ENCODE results near the gene CRYZL1.
"Not testable (repeated sequence)": the region's sequence is repeated elsewhere in the genome, so short reads cannot be mapped to it uniquely, and the experiment has no call there.

The CRYZL1 gene

DNA sequence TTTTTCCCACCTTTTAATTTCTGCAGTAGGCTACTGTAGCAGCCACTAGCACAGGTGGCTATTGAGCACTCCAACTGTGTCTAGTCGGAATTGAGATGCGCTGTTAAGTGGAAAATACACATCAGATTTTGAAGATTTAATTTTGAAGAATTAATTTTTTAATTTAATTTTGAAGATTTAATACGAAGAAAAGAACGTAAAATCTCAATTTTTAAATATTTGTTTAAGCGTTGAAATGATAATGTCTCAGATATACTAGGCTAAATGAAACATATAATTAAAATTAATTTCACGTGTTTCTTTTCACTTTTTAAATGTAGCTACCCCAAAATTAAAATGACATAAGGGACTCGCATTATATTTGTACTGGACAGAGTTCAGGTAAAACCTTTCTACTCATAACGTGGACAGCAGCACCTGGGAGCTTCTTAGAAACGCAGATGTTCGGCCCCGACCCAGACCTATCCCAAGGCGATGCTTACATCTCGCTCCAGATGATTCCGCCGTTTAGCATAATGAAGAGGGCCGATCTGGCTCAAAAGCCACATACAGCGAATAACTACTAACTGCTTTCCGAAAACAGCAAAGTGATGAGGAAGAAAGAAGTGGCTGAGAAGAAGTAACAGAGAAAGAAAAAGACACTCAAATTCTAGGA is 717 bp downstream of the CRYZL1 start:
- no peak for FAIRE-seq
- DNase-seq (ENCODE audit: insufficient read length, low spot score), result no peak

DNA sequence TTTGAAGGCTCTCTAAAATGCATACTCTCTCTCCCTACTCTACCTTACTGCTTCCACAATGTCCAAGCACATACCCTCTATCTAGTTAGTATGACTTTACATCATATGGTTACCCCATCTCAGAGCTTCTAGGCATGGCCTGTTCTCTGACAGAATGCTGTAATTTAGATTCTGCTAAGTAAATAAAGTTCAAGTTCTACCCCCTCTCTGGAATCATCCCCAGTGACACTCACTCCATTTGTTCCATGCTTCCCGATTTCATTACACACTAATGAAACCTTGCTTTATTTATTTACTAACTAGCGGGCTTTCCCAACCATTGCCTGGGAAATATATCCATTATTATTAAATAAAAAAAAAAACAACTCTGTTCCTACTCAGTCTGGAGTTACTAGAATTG is 7.3 kb downstream of the CRYZL1 start:
- DNase-seq (ENCODE audit: insufficient read length, low spot score), result no peak
- FAIRE-seq, result no peak

- not testable (repeated sequence) for FAIRE-seq; DNase-seq (ENCODE audit: insufficient read length, low spot score)
Measured at GRCh38 chr21:33626151-33626550, 15.4 kb downstream of the CRYZL1 start.

DNA sequence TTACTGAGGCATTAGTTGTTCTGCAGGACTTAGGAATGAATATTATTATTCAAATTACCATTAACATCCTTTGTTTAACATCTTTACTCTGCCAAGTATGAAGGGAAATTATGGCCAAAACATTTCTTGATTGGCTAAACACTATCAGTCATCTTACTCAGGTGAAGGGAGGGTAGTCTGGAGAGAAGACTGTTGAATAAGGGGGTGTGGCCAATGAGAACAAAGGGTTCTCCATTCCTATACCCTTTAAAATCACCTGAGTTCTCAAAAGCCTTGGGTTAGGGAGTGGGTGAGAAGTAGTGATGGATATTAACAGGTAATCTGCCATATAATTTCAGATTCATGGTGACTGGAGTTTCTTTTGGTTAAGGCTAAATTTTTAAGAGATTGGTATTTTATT is 19.3 kb downstream of the CRYZL1 start:
- DNase-seq (ENCODE audit: insufficient read length, low spot score), result no peak
- FAIRE-seq, result peak; percentile 18

DNA sequence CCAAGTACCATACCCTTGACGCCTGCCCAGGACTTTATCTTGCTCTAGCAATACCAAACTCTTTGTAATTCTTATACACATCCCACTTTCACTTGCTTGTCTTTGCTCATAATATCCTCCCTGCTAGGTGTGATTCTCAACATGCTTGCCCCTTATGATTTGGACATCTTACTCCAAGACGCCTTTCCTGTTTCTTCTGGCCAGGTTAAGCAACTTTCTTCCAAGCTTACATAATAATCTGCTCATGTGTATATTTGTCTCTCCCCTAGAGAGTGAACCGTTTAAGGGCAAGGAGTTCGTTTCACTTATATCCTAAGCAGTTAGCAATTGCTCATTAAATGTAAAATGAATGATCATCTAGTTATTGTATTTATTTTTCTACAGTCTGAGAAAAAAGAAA is 21.8 kb downstream of the CRYZL1 start:
- no peak for DNase-seq (ENCODE audit: insufficient read length, low spot score)
- FAIRE-seq, result no peak

DNA sequence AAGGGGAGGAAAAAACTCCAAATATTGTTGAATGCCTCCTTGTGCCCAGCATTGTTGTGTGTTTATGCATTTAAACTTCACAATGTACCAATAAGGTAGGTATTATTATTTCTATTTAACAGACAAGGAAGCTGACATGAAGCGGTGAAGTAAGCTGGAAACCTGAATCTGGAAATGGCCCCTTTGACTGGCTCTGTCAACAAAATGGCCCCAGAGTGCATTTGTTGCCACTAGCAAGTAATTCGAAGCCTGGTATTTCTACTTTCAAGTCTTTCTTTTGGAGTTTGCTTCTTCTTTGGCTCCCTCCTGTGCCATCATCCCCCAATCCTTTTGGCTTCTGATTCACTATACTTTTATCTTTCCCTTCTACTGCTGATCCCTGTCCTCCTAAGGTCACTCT is 23.1 kb downstream of the CRYZL1 start:
- FAIRE-seq (no peak), DNase-seq (ENCODE audit: insufficient read length, low spot score) (no peak)

DNA sequence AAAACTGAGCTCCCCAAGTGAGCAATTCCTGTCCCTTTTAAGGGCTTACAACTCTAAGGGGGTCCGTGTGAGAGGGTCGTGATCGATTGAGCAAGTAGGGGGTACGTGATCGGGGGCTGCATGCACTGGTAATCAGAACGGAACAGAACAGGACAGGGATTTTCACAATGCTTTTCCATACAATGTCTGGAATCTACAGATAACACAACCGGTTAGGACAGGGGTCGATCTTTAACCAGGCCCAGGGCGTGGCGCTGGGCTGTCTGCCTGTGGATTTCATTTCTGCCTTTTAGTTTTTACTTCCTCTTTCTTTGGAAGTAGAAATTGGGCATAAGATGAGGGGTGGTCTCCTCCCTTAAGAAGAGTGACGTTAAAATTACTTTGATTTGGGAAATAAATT is 24.0 kb downstream of the CRYZL1 start:
- DNase-seq (ENCODE audit: insufficient read length, low spot score); FAIRE-seq: not testable (repeated sequence)

DNA sequence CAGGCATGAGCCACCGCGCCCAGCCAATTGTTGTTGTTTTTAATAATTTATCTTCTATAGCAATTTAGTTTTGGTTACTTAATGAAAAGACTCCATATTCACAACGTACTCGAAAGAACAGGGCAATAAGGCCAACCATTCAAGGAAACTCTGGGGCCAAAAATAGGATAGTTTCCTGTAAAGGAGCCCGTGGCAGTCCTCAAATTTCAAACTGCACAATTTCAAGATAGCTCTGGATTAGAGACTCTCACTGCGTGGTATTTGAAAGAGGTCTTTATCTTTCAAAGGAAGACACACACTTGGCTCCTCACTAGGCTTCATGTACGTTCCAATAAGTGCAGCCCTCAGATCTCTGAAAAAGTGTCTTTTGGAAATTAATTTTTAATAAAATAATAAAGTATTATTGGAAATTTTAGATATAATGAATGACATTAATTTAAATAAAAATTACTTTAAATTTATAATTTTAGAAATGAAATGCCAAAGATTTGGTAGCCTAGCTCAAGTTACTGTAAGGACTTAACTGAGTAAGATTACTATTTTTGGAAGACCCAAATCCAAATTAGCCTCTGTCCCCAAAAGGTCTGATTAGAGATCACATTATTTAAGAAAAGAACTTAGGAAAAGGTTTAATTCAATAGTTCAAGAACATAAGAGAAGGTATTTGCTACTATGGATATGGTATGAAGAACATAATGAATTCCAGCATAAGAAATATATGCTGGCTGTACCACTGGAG is 30.4 kb downstream of the CRYZL1 start:
- FAIRE-seq (no peak), DNase-seq (ENCODE audit: insufficient read length, low spot score) (no peak)

GRCh38 chr21:33608559-33608958 is 33.0 kb downstream of the CRYZL1 start:
- DNase-seq (ENCODE audit: insufficient read length, low spot score) (no peak), FAIRE-seq (no peak)

- DNase-seq (ENCODE audit: insufficient read length, low spot score) (no peak), FAIRE-seq (no peak)
Measured at GRCh38 chr21:33598051-33598450, 43.5 kb downstream of the CRYZL1 start.

- DNase-seq (ENCODE audit: insufficient read length, low spot score) (peak; percentile 90), FAIRE-seq (peak; percentile 83)
Measured at GRCh38 chr21:33588485-33589335, 52.8 kb downstream of the CRYZL1 start, which contains the start of gene DONSON. Gene DONSON, minus strand, starts transcription at chr21:33588684. Its CDS starts 43 bp downstream, at chr21:33588641.

- no peak for FAIRE-seq
- DNase-seq (ENCODE audit: insufficient read length, low spot score), result peak; percentile 26
Measured at GRCh38 chr21:33587792-33588484, 53.6 kb downstream of the CRYZL1 start.

GRCh38 chr21:33586927-33587326 is 54.6 kb downstream of the CRYZL1 start:
- no peak for FAIRE-seq
- no peak for DNase-seq (ENCODE audit: insufficient read length, low spot score)

GRCh38 chr21:33584455-33584854 is 57.1 kb downstream of the CRYZL1 start:
- FAIRE-seq (no peak), DNase-seq (ENCODE audit: insufficient read length, low spot score) (no peak)

DNA sequence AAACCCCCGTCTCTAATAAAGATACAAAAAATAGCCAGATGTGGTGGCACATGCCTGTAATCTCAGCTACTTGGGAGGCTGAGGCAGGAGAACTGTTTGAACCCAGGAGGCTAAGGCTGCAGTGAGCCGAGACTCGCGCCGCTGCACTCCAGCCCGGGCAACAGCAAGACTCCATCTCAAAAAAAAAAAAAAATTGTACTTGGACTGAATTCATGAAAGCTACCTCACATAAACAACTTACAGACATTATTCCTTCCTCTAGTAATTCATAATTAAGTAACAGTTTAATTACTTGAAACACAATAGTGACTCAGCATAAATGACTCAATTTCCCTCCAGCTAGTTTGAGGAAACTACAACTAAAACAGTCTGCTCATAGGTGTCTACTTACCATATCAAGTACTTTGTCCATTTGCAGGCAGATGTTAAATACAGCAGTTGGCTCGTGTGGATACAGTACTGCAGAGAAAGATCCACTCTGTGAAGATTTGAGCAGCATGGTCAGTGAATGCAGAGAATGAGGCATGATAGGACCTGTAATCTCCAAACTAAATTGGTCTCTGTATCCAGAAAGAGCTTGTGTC is 62.5 kb downstream of the CRYZL1 start:
- DNase-seq (ENCODE audit: insufficient read length, low spot score) (no peak), FAIRE-seq (peak; percentile 39)

DNA sequence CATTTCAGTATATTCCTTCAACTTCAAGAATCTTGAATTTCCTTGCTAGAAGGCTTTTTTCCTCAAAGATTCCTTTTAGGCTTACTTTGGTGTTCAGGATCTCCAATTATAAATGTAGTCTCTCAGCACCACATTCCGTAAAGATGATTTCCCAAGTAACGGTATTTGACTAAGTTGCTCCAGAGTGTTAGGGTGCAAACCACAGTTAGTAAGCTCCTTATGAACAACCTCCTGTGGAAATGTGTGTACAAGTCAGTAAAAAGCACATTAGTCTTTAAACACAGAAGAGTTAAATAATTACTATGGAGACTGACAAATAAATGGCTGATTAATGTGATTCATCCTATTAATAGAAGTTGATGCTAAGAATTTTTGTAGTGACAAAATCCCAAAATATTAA is 63.3 kb downstream of the CRYZL1 start:
- FAIRE-seq (no peak), DNase-seq (ENCODE audit: insufficient read length, low spot score) (no peak)

DNA sequence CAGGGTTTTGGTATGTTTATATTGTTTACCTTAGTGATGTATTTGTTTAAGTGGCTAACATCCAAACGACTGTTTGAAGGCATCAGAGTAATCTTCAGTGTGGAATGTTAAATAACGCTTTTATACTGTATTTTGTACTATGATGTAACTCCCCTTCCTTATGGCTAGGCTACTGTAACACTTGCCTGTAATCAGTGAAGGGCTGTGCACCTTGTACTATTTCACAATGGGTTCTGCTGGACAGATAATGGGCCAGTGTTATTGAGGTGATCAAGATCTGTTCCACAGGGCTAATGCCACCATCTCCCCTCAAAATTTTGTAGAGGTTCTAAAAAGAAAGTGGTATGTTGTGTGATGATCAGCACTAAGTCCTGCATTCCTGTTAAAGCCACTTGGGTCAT is 64.8 kb downstream of the CRYZL1 start:
- FAIRE-seq; DNase-seq (ENCODE audit: insufficient read length, low spot score): not testable (repeated sequence)

GRCh38 chr21:33572350-33572749 is 69.2 kb downstream of the CRYZL1 start:
- FAIRE-seq, result no peak
- no peak for DNase-seq (ENCODE audit: insufficient read length, low spot score)

DNA sequence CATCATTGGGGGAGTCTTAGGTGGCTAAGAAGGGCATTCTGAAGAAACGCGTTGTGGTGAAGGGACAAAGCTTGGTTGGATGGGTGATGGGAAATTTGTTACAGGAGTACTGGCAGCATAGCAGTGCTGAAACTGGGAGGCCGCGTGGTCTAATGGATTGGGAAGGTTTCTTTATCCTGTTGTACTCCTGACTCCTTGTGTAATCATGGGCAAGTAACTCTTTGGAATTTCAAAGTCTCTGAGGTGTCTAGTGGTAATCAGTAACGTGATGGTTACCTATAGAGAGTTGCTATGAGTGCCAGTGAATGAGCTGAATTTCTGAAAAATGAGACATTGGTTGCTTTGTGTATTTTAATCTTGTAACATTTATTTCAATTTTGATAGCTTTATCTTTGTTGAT is 71.5 kb downstream of the CRYZL1 start:
- no peak for FAIRE-seq
- DNase-seq (ENCODE audit: insufficient read length, low spot score), result no peak

GRCh38 chr21:33568448-33568847 is 73.1 kb downstream of the CRYZL1 start:
- DNase-seq (ENCODE audit: insufficient read length, low spot score) (no peak), FAIRE-seq (no peak)
